GM19035 (cell line): ENCODE measurements around the gene GJA3.
"Not testable (repeated sequence)": the region's sequence is repeated elsewhere in the genome, so short reads cannot be mapped to it uniquely, and the experiment has no call there.

Experiments used
- ATAC-seq: cut with Tn5 transposase; IDR thresholded peaks from one replicate; pipeline ENCODE4 v1.9.1; 2021; ENCODE audit not compliant: unreplicated experiment

The GJA3 gene

GRCh38 chr13:20182231-20182846 is 21.5 kb upstream of the GJA3 start:
- ATAC-seq: peak; percentile 82

GRCh38 chr13:20181188-20181587 is 20.3 kb upstream of the GJA3 start:
- no peak for ATAC-seq

GRCh38 chr13:20178156-20178555 is 17.3 kb upstream of the GJA3 start:
- no peak for ATAC-seq

GRCh38 chr13:20177049-20177831 is 16.4 kb upstream of the GJA3 start:
- ATAC-seq: no peak

GRCh38 chr13:20175907-20176652 is 15.2 kb upstream of the GJA3 start:
- ATAC-seq: no peak

- ATAC-seq: no peak
Observed at GRCh38 chr13:20175406-20175794, 14.5 kb upstream of the GJA3 start.

- peak; percentile 87 for ATAC-seq
Observed at GRCh38 chr13:20174656-20175405, 14.0 kb upstream of the GJA3 start.

- ATAC-seq: no peak
Observed at GRCh38 chr13:20173116-20173746, 12.4 kb upstream of the GJA3 start.

- no peak for ATAC-seq
Observed at GRCh38 chr13:20171364-20171763, 10.5 kb upstream of the GJA3 start.

GRCh38 chr13:20170921-20171320 is 10.1 kb upstream of the GJA3 start:
- no peak for ATAC-seq

GRCh38 chr13:20168396-20168795 is 7.5 kb upstream of the GJA3 start:
- ATAC-seq: no peak

- ATAC-seq: no peak
Observed at GRCh38 chr13:20165417-20166257, 4.8 kb upstream of the GJA3 start.

- ATAC-seq: no peak
Observed at GRCh38 chr13:20161951-20162300, 1.1 kb upstream of the GJA3 start.

- ATAC-seq: peak; percentile 46
Observed at GRCh38 chr13:20161275-20161950, 561 bp upstream of the GJA3 start.

- ATAC-seq: no peak
Observed at GRCh38 chr13:20159646-20160305, 1.1 kb downstream of the GJA3 start.

GRCh38 chr13:20157151-20157796 is 3.6 kb downstream of the GJA3 start:
- no peak for ATAC-seq

GRCh38 chr13:20156702-20157101 is 4.2 kb downstream of the GJA3 start:
- ATAC-seq: no peak

- ATAC-seq: not testable (repeated sequence)
Observed at GRCh38 chr13:20153290-20153689, 7.6 kb downstream of the GJA3 start.
